WTC11 (cell line): ENCODE measurements around the gene SP140L. TPM values are rescaled to one million over a fixed set of nuclear protein-coding genes. Genes with fewer than 3 reads are reported as not detected.

Experiments
- ATAC-seq: fragments of 200-7000 bp; cut with Tn5 transposase; 2 replicates; pipeline ENCODE4 v1.10.0; 2021; ENCODE audit warnings: mild to moderate bottlenecking, moderate library complexity
- CTCF ChIA-PET: fragments of 300-600 bp; sonication (Branson Sonifier 250); formaldehyde crosslinking; loops from one replicate; lab custom pipeline; 2021; ENCODE audit warnings: antibody characterized with exemption; lab: Charles Lee
- POLR2A ChIA-PET: fragments of 350-600 bp; sonication (Branson Sonifier 250); formaldehyde crosslinking; loops from one replicate; lab custom pipeline; 2021; ENCODE audit warnings: antibody characterized with exemption; lab: Charles Lee
- DNase-seq: peaks from one replicate; pipeline ENCODE4 v3.0.0; 2021; ENCODE audit warnings: low spot score
- H3K27ac Mint-ChIP-seq: 2 replicates; pipeline ENCODE4 v1.8.0; 2021; ENCODE audit warnings: mixed read lengths
- H3K27me3 Mint-ChIP-seq: 2 replicates; pipeline ENCODE4 v1.8.0; 2021; ENCODE audit warnings: low read depth, mild to moderate bottlenecking, moderate library complexity, mixed read lengths
- H3K36me3 Mint-ChIP-seq: 2 replicates; pipeline ENCODE4 v1.8.0; 2021; ENCODE audit warnings: mixed read lengths
- H3K4me1 Mint-ChIP-seq: 2 replicates; pipeline ENCODE4 v1.8.0; 2022; ENCODE audit warnings: mixed read lengths
- H3K4me3 Mint-ChIP-seq: 2 replicates; pipeline ENCODE4 v1.8.0; 2021; ENCODE audit warnings: mild to moderate bottlenecking, moderate library complexity, mixed read lengths
- H3K9me3 Mint-ChIP-seq: 2 replicates; pipeline ENCODE4 v1.8.0; 2021; ENCODE audit warnings: mixed read lengths
- GABPB1 ChIP-seq: sonication (generic); formaldehyde crosslinking; IDR thresholded peaks from 2 replicates; pipeline ENCODE4 v1.8.1; 2023; ENCODE audit warnings: mild to moderate bottlenecking, missing genetic modification reagents
- IRF2 ChIP-seq: sonication (generic); formaldehyde crosslinking; IDR thresholded peaks from 2 replicates; pipeline ENCODE4 v1.8.0; 2022; ENCODE audit warnings: low read depth, missing genetic modification reagents, borderline replicate concordance
- NFYB ChIP-seq: sonication (generic); formaldehyde crosslinking; conservative IDR thresholded peaks from 2 replicates; pipeline ENCODE4 v1.8.0; 2022; ENCODE audit warnings: low read depth, missing genetic modification reagents
- RELA ChIP-seq: sonication (generic); formaldehyde crosslinking; IDR thresholded peaks from 2 replicates; pipeline ENCODE4 v1.8.1; 2022; ENCODE audit warnings: missing genetic modification reagents, mild to moderate bottlenecking, borderline replicate concordance
- SMAD3 ChIP-seq: sonication (generic); formaldehyde crosslinking; IDR thresholded peaks from 2 replicates; pipeline ENCODE4 v1.8.0; 2022; ENCODE audit warnings: missing genetic modification reagents, mild to moderate bottlenecking, borderline replicate concordance
- SP1 ChIP-seq: sonication (generic); formaldehyde crosslinking; conservative IDR thresholded peaks from 2 replicates; pipeline ENCODE4 v1.8.1; 2022; ENCODE audit warnings: missing genetic modification reagents
- ZNF423 ChIP-seq: fragments of 250-450 bp; sonication (Bioruptor Pico); IDR thresholded peaks from 2 replicates; pipeline ENCODE4 v2.1.2; 2022; ENCODE audit warnings: mild to moderate bottlenecking, moderate library complexity
- total RNA-seq: library from RNA; stranded (reverse); gene quantifications from 3 replicates; pipeline ENCODE4 v1.2.3, GENCODE V29; 2021
- TF ChIP-seq, protein P1 (sequence below): sonication (generic); formaldehyde crosslinking; IDR thresholded peaks from 2 replicates; pipeline ENCODE4 v1.8.1; 2023; ENCODE audit warnings: mild to moderate bottlenecking, missing genetic modification reagents, borderline replicate concordance
- TF ChIP-seq, protein P2 (sequence below): sonication (generic); formaldehyde crosslinking; IDR thresholded peaks from 2 replicates; pipeline ENCODE4 v1.8.0; 2023; ENCODE audit warnings: mild to moderate bottlenecking, missing genetic modification reagents
- TF ChIP-seq, protein P3 (sequence below): sonication (generic); formaldehyde crosslinking; conservative IDR thresholded peaks from 2 replicates; pipeline ENCODE4 v1.8.1; 2022; ENCODE audit warnings: mild to moderate bottlenecking, missing genetic modification reagents
- TF ChIP-seq, protein P4 (sequence below): sonication (generic); formaldehyde crosslinking; IDR thresholded peaks from 2 replicates; pipeline ENCODE4 v1.8.1; 2023; ENCODE audit warnings: mild to moderate bottlenecking, missing genetic modification reagents, moderate library complexity
- TF ChIP-seq, protein P5 (sequence below): fragments of 250-450 bp; sonication (Bioruptor Pico); IDR thresholded peaks from 2 replicates; pipeline ENCODE4 v1.9.0; 2021; ENCODE audit warnings: mild to moderate bottlenecking
- TF ChIP-seq, protein P6 (sequence below): sonication (generic); formaldehyde crosslinking; IDR thresholded peaks from 2 replicates; pipeline ENCODE4 v1.8.1; 2023; ENCODE audit warnings: mild to moderate bottlenecking, missing genetic modification reagents

The SP140L gene
- total RNA-seq, 1 experiment from 2014 or later, result 3.2 TPM

DNA sequence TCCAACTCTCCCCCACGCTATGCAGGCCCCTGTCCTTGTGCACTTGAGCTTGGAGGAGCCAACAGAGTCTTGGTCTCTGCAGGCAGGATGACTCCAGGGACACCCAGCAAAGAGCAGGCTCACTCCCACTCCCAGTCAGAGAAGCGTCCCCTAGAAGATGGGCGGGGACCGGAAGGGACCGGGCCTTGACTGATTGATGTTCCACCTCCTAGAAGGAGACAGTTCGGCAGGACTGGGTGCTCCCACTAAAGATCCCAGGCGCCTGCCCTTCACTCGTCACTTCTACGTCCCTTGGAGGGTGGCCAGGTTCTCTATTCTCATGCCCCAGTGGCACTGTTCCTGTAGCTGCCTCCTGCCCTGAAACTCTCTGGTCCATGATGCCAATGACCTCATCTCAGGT is 85.9 kb downstream of the SP140L start (continued):
- TF ChIP-seq, protein P1, sequence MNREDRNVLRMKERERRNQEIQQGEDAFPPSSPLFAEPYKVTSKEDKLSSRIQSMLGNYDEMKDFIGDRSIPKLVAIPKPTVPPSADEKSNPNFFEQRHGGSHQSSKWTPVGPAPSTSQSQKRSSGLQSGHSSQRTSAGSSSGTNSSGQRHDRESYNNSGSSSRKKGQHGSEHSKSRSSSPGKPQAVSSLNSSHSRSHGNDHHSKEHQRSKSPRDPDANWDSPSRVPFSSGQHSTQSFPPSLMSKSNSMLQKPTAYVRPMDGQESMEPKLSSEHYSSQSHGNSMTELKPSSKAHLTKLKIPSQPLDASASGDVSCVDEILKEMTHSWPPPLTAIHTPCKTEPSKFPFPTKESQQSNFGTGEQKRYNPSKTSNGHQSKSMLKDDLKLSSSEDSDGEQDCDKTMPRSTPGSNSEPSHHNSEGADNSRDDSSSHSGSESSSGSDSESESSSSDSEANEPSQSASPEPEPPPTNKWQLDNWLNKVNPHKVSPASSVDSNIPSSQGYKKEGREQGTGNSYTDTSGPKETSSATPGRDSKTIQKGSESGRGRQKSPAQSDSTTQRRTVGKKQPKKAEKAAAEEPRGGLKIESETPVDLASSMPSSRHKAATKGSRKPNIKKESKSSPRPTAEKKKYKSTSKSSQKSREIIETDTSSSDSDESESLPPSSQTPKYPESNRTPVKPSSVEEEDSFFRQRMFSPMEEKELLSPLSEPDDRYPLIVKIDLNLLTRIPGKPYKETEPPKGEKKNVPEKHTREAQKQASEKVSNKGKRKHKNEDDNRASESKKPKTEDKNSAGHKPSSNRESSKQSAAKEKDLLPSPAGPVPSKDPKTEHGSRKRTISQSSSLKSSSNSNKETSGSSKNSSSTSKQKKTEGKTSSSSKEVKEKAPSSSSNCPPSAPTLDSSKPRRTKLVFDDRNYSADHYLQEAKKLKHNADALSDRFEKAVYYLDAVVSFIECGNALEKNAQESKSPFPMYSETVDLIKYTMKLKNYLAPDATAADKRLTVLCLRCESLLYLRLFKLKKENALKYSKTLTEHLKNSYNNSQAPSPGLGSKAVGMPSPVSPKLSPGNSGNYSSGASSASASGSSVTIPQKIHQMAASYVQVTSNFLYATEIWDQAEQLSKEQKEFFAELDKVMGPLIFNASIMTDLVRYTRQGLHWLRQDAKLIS (CRISPR knock-in tag), result no peak
- TF ChIP-seq, protein P2, sequence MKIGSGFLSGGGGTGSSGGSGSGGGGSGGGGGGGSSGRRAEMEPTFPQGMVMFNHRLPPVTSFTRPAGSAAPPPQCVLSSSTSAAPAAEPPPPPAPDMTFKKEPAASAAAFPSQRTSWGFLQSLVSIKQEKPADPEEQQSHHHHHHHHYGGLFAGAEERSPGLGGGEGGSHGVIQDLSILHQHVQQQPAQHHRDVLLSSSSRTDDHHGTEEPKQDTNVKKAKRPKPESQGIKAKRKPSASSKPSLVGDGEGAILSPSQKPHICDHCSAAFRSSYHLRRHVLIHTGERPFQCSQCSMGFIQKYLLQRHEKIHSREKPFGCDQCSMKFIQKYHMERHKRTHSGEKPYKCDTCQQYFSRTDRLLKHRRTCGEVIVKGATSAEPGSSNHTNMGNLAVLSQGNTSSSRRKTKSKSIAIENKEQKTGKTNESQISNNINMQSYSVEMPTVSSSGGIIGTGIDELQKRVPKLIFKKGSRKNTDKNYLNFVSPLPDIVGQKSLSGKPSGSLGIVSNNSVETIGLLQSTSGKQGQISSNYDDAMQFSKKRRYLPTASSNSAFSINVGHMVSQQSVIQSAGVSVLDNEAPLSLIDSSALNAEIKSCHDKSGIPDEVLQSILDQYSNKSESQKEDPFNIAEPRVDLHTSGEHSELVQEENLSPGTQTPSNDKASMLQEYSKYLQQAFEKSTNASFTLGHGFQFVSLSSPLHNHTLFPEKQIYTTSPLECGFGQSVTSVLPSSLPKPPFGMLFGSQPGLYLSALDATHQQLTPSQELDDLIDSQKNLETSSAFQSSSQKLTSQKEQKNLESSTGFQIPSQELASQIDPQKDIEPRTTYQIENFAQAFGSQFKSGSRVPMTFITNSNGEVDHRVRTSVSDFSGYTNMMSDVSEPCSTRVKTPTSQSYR (CRISPR knock-in tag), result no peak

DNA sequence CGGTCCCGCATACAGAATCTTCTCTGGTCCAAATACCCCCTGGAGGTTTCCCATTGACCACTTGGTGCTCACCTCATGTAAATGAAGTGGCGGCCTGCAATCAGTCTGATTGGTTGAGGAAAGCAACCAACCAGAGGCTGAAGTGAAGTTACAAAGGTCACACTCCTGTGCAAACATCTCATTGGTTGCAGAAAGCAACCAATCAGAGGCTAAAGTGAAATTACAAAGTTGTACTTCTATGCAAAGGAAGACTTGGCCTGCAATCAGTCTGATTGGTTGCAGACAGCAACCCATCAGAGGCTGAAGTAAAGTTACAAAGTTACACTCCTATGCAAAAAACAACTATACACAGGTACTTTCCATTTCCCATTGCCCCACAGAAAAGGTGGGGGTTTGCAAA is 86.5 kb downstream of the SP140L start:
- no peaks in the 10 kb centered on the region for H3K9me3 Mint-ChIP-seq
- TF ChIP-seq SP1 (CRISPR knock-in tag) (no peak), ZNF423 (CRISPR knock-in tag) (no peak)
- ChIA-PET CTCF (no interaction called here), POLR2A (no interaction called here)
- DNase-seq, result no peak
- peaks cover 39% of the 10 kb centered on the region for H3K27me3 Mint-ChIP-seq
- H3K27ac Mint-ChIP-seq, result no peak overlapping the region
- no peak overlapping the region for H3K4me3 Mint-ChIP-seq
- ATAC-seq, result no peak
- peaks cover 11% of the 10 kb centered on the region for H3K4me1 Mint-ChIP-seq
- H3K36me3 Mint-ChIP-seq, result no peaks in the 10 kb centered on the region

DNA sequence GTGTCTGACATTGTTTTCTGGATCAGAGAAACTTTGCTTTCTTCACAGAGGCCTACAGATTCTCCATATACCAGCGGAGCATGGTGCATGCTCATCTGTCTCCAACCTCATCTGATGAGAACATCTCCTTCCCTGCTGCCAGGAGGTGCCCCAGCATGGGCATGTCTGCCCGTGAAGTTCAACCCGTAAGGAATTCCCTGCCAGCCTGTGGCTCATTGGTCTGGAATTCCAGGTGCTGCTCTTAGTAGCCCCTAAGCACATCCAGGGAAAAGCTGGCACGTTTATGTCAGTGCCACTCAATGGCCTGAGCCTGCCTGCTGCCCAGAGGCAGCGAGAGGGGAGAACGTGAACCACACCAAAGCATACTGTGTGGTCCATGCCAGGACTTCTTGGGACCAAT is 87.3 kb downstream of the SP140L start:
- no peak overlapping the region for H3K4me3 Mint-ChIP-seq
- TF ChIP-seq IRF2 (CRISPR knock-in tag), result no peak
- no peak for TF ChIP-seq NFYB (CRISPR knock-in tag)
- H3K4me1 Mint-ChIP-seq, result peaks cover 11% of the 10 kb centered on the region
- no peaks in the 10 kb centered on the region for H3K9me3 Mint-ChIP-seq
- ChIA-PET CTCF (no interaction called here), POLR2A (no interaction called here)
- ATAC-seq, result no peak
- H3K27ac Mint-ChIP-seq, result no peak overlapping the region
- no peaks in the 10 kb centered on the region for H3K36me3 Mint-ChIP-seq
- DNase-seq, result no peak
- peaks cover 39% of the 10 kb centered on the region for H3K27me3 Mint-ChIP-seq

DNA sequence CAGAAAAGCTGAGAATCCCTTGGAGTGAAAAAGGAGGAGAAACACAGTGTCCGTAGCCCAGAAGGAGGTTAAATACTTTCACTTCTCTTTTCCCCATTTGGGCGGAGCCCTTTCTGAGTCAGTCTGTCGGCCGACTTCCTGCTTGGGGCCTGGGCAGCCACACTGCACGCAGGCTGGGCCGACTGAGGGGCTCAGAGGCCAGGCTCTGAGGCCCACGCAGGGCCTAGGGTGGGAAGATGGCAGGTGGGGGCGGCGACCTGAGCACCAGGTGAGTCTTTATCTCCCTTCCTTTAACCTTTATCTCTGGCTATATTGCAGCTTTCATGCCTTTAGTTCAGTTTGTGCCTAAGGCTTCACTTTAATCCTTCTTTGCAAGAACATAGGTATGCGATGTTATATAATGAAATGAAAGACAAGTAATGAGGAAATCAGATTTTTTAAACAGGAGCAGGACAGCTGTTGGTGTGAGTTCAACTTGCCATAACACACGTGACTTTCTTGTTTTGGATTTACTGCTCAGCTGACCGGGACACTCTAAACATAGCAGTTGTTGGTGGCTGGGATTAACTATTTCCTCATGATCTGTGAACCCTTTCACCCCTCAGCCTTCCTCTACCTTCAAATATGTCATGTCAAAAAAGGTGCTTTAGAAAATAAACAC is 89.2 kb downstream of the SP140L start, which contains the start of gene SP100:
TSS of gene SP100 (plus strand) at position 141 of the 661 bp plus-strand sequence. CDS start at position 237, 96 bp downstream.
- ATAC-seq (peak; percentile 39), DNase-seq (no peak)
- peaks cover 11% of the 10 kb centered on the region for H3K4me1 Mint-ChIP-seq
- no peak within 1 kb of the TSS for H3K4me3 Mint-ChIP-seq
- H3K36me3 Mint-ChIP-seq, result no peaks in the 10 kb centered on the region
- TF ChIP-seq, protein P3, sequence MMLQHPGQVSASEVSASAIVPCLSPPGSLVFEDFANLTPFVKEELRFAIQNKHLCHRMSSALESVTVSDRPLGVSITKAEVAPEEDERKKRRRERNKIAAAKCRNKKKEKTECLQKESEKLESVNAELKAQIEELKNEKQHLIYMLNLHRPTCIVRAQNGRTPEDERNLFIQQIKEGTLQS (CRISPR knock-in tag), result no peak
- TF ChIP-seq SMAD3 (CRISPR knock-in tag) (no peak), RELA (CRISPR knock-in tag) (no peak), NFYB (CRISPR knock-in tag) (no peak), GABPB1 (CRISPR knock-in tag) (peak; percentile 7; the same call in 1 of the 2 replicates)
- TF ChIP-seq, protein P4, sequence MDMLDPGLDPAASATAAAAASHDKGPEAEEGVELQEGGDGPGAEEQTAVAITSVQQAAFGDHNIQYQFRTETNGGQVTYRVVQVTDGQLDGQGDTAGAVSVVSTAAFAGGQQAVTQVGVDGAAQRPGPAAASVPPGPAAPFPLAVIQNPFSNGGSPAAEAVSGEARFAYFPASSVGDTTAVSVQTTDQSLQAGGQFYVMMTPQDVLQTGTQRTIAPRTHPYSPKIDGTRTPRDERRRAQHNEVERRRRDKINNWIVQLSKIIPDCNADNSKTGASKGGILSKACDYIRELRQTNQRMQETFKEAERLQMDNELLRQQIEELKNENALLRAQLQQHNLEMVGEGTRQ, result no peak
- TF ChIP-seq, protein P5, sequence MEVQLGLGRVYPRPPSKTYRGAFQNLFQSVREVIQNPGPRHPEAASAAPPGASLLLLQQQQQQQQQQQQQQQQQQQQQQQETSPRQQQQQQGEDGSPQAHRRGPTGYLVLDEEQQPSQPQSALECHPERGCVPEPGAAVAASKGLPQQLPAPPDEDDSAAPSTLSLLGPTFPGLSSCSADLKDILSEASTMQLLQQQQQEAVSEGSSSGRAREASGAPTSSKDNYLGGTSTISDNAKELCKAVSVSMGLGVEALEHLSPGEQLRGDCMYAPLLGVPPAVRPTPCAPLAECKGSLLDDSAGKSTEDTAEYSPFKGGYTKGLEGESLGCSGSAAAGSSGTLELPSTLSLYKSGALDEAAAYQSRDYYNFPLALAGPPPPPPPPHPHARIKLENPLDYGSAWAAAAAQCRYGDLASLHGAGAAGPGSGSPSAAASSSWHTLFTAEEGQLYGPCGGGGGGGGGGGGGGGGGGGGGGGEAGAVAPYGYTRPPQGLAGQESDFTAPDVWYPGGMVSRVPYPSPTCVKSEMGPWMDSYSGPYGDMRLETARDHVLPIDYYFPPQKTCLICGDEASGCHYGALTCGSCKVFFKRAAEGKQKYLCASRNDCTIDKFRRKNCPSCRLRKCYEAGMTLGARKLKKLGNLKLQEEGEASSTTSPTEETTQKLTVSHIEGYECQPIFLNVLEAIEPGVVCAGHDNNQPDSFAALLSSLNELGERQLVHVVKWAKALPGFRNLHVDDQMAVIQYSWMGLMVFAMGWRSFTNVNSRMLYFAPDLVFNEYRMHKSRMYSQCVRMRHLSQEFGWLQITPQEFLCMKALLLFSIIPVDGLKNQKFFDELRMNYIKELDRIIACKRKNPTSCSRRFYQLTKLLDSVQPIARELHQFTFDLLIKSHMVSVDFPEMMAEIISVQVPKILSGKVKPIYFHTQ (CRISPR knock-in tag), result no peak
- TF ChIP-seq, protein P6, sequence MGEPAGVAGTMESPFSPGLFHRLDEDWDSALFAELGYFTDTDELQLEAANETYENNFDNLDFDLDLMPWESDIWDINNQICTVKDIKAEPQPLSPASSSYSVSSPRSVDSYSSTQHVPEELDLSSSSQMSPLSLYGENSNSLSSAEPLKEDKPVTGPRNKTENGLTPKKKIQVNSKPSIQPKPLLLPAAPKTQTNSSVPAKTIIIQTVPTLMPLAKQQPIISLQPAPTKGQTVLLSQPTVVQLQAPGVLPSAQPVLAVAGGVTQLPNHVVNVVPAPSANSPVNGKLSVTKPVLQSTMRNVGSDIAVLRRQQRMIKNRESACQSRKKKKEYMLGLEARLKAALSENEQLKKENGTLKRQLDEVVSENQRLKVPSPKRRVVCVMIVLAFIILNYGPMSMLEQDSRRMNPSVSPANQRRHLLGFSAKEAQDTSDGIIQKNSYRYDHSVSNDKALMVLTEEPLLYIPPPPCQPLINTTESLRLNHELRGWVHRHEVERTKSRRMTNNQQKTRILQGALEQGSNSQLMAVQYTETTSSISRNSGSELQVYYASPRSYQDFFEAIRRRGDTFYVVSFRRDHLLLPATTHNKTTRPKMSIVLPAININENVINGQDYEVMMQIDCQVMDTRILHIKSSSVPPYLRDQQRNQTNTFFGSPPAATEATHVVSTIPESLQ (CRISPR knock-in tag), result no peak
- peaks cover 22% of the 10 kb centered on the region for H3K27me3 Mint-ChIP-seq
- POLR2A ChIA-PET, result no interaction called here
- H3K9me3 Mint-ChIP-seq, result no peaks in the 10 kb centered on the region
- CTCF ChIA-PET, result no interaction called here
- H3K27ac Mint-ChIP-seq, result no peak within 1 kb of the TSS
